ENCODE results near the gene CDK12. TPM values are rescaled to one million over a fixed set of nuclear protein-coding genes. Genes with fewer than 3 reads are reported as not detected.

The CDK12 gene
- total RNA-seq, 2 experiments from 2014 or later, result 61.4 to 61.9 TPM

DNA sequence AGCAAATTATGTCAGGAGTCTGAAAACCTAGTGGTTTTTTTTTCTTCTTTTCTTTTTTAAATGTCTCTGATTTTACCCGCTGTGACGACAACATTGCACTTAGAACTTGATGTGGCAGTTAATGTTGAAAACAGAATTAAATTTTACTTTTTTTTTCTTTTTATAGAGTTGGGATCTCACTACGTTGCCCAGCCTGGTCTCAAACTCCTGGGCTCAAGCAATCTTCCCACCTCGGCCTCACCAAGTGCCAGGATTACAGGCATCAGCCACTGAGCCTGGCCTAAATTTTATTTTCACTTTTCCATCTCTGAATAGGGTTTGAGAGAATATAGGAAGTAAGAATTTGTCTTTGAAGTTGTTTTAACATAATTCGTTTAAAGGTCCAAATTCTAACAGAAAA is 52.6 kb downstream of the CDK12 start:
- ChIA-PET CTCF (interaction anchor here (1.1 kb wide), 1 partner anchor 108 kb away, joined by 3 read pairs; no protein-coding TSS in a partner anchor), POLR2A (interaction anchor here (0.7 kb wide), 1 partner anchor 130 kb away, joined by 3 read pairs; no protein-coding TSS in a partner anchor)
- peaks cover 48% of the 10 kb centered on the region for H3K36me3 Mint-ChIP-seq (ENCODE audit: low read depth)
- TF ChIP-seq, protein P1, sequence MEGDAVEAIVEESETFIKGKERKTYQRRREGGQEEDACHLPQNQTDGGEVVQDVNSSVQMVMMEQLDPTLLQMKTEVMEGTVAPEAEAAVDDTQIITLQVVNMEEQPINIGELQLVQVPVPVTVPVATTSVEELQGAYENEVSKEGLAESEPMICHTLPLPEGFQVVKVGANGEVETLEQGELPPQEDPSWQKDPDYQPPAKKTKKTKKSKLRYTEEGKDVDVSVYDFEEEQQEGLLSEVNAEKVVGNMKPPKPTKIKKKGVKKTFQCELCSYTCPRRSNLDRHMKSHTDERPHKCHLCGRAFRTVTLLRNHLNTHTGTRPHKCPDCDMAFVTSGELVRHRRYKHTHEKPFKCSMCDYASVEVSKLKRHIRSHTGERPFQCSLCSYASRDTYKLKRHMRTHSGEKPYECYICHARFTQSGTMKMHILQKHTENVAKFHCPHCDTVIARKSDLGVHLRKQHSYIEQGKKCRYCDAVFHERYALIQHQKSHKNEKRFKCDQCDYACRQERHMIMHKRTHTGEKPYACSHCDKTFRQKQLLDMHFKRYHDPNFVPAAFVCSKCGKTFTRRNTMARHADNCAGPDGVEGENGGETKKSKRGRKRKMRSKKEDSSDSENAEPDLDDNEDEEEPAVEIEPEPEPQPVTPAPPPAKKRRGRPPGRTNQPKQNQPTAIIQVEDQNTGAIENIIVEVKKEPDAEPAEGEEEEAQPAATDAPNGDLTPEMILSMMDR (IDR thresholded peaks at IDR 0.05), result no peak
- ATAC-seq, result no peak
- no peak for DNase-seq
- intact Hi-C loops (cut with micrococcal nuclease), result no loop called here
- no peaks in the 10 kb centered on the region for H3K27me3 Mint-ChIP-seq
- peaks cover 7% of the 10 kb centered on the region for H3K4me1 Mint-ChIP-seq (ENCODE audit: low read depth)
- H3K27ac Mint-ChIP-seq, result peak overlapping the region; percentile 31
- H3K4me3 Mint-ChIP-seq, result no peak overlapping the region
- H3K9me3 Mint-ChIP-seq, result no peaks in the 10 kb centered on the region

DNA sequence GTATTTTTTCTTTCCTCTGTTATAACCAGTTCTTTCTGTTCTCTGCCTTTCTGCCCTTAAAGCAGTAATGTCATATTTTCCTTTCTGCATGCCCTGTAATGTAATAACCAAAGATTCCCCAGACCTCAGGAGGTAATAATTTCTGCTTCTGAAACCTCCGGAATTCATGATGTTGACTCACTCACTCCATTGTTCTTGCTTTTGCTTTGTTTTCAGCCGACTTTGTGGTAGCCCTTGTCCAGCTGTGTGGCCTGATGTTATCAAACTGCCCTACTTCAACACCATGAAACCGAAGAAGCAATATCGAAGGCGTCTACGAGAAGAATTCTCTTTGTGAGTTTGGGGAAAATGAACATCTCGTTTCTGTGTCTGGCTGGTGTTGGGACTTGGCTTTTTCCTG is 55.9 kb downstream of the CDK12 start:
- H3K4me3 Mint-ChIP-seq, result no peak overlapping the region
- intact Hi-C loops (cut with micrococcal nuclease), result no loop called here
- TF ChIP-seq, protein P1 (IDR thresholded peaks at IDR 0.05), result no peak
- peaks cover 3% of the 10 kb centered on the region for H3K4me1 Mint-ChIP-seq (ENCODE audit: low read depth)
- peaks cover 31% of the 10 kb centered on the region for H3K36me3 Mint-ChIP-seq (ENCODE audit: low read depth)
- no peak for DNase-seq
- no peaks in the 10 kb centered on the region for H3K9me3 Mint-ChIP-seq
- no peak for ATAC-seq
- H3K27me3 Mint-ChIP-seq, result no peaks in the 10 kb centered on the region
- ChIA-PET POLR2A (interaction anchor here (0.9 kb wide), 1 partner anchor 12 kb away, joined by 3 read pairs; no protein-coding TSS in a partner anchor), CTCF (no interaction called here)
- H3K27ac Mint-ChIP-seq, result no peak overlapping the region

DNA sequence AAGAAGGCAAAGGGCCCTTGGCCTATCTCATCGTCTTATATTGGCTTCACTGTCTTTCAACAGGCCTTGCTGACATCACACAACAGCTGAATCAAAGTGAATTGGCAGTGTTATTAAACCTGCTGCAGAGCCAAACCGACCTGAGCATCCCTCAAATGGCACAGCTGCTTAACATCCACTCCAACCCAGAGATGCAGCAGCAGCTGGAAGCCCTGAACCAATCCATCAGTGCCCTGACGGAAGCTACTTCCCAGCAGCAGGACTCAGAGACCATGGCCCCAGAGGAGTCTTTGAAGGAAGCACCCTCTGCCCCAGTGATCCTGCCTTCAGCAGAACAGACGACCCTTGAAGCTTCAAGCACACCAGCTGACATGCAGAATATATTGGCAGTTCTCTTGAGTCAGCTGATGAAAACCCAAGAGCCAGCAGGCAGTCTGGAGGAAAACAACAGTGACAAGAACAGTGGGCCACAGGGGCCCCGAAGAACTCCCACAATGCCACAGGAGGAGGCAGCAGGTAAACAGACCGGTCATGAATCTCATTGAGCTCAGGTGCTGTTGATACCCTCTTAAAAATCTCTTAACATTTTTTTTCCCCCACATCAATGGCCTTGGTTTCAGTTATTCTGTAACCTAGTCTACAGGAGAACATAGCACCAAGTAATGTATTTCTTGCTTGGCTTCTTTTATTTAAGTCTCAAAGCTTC is 64.7 kb downstream of the CDK12 start:
- intact Hi-C loops (cut with micrococcal nuclease), result no loop called here
- DNase-seq (no peak), ATAC-seq (no peak)
- peaks cover 42% of the 10 kb centered on the region for H3K36me3 Mint-ChIP-seq (ENCODE audit: low read depth)
- H3K4me3 Mint-ChIP-seq, result no peak overlapping the region
- H3K9me3 Mint-ChIP-seq, result no peaks in the 10 kb centered on the region
- POLR2A ChIA-PET, result interaction anchor here (0.6 to 1.7 kb wide), 3 partner anchors 11 to 29 kb away, joined by 3 to 4 read pairs (median 3); no protein-coding TSS in a partner anchor
- CTCF ChIA-PET, result interaction anchor here (0.9 to 1.5 kb wide), 3 partner anchors 22 to 128 kb away, joined by 3 to 5 read pairs (median 5); no protein-coding TSS in a partner anchor
- TF ChIP-seq, protein P1 (IDR thresholded peaks at IDR 0.05), result no peak
- H3K27me3 Mint-ChIP-seq, result no peaks in the 10 kb centered on the region
- H3K4me1 Mint-ChIP-seq (ENCODE audit: low read depth), result no peaks in the 10 kb centered on the region
- no peak overlapping the region for H3K27ac Mint-ChIP-seq

GRCh38 chr17:39527220-39527813 is 66.0 kb downstream of the CDK12 start:
- Mint-ChIP-seq H3K36me3 (ENCODE audit: low read depth) (peaks cover 52% of the 10 kb centered on the region), H3K27ac (no peak overlapping the region), H3K4me3 (no peak overlapping the region), H3K4me1 (ENCODE audit: low read depth) (peaks cover 5% of the 10 kb centered on the region), H3K27me3 (no peaks in the 10 kb centered on the region), H3K9me3 (no peaks in the 10 kb centered on the region)
- TF ChIP-seq, protein P1 (IDR thresholded peaks at IDR 0.05), result peak; percentile 53
- ATAC-seq (peak; percentile 47), DNase-seq (no peak)
- POLR2A ChIA-PET, result no interaction called here
- intact Hi-C loops (cut with micrococcal nuclease), result no loop called here
- CTCF ChIA-PET, result interaction anchor here (1.6 kb wide), 1 partner anchor 9 kb away, joined by 4 read pairs; no protein-coding TSS in a partner anchor

GRCh38 chr17:39529455-39529854 is 68.2 kb downstream of the CDK12 start:
- no peak overlapping the region for H3K27ac Mint-ChIP-seq
- ATAC-seq (no peak), DNase-seq (no peak)
- peaks cover 43% of the 10 kb centered on the region for H3K36me3 Mint-ChIP-seq (ENCODE audit: low read depth)
- TF ChIP-seq, protein P1 (IDR thresholded peaks at IDR 0.05), result no peak
- H3K27me3 Mint-ChIP-seq, result no peaks in the 10 kb centered on the region
- intact Hi-C loops (cut with micrococcal nuclease), result no loop called here
- ChIA-PET CTCF (interaction anchor here (1.6 to 3.4 kb wide), 2 partner anchors 18 to 92 kb away, joined by 4 to 12 read pairs; no protein-coding TSS in a partner anchor), POLR2A (interaction anchor here (0.8 kb wide), 1 partner anchor 12 kb away, joined by 3 read pairs; no protein-coding TSS in a partner anchor)
- H3K9me3 Mint-ChIP-seq, result no peaks in the 10 kb centered on the region
- no peak overlapping the region for H3K4me3 Mint-ChIP-seq
- H3K4me1 Mint-ChIP-seq (ENCODE audit: low read depth), result peaks cover 5% of the 10 kb centered on the region
